ENCODE measurements around the gene KNG1. TPM values are rescaled to one million over a fixed set of nuclear protein-coding genes. Genes with fewer than 3 reads are reported as not detected.
"Not testable (repeated sequence)": the region's sequence is repeated elsewhere in the genome, so short reads cannot be mapped to it uniquely, and the experiment has no call there.

The KNG1 gene
- total RNA-seq = not detected
- under 1 TPM in 1 of 3 donors, not detected in 2; 0.07 TPM for polyA plus RNA-seq
- total RNA-seq = 0 reads per million in 6 experiments

- DNase-seq (no peak), ATAC-seq (no peak)
- Mint-ChIP-seq H3K36me3 (no peaks in the 10 kb centered on the region), H3K9me3 (no peaks in the 10 kb centered on the region), H3K27ac (peak within 1 kb of the TSS in 1 of 10 donors; percentile 13), H3K4me1 (peaks cover 0 to 2% (median 0%) of the 10 kb centered on the region in 4 donors), H3K4me3 (no peak within 1 kb of the TSS), H3K27me3 (peaks cover 0 to 5% (median 0%) of the 10 kb centered on the region in 5 donors)
- POLR2A ChIA-PET = no interaction called here
These were observed at the start of gene KNG1 for GRCh38 chr3:186717039-186717457. Gene KNG1, plus strand, starts transcription at chr3:186717359. Its CDS starts 184 bp downstream, at chr3:186717543.

GRCh38 chr3:186668426-186668825 is 48.7 kb upstream of the KNG1 start:
- Mint-ChIP-seq H3K4me1 (peaks cover 0 to 4% (median under 1%) of the 10 kb centered on the region in 4 donors), H3K27me3 (peaks cover 5 to 25% (median 17%) of the 10 kb centered on the region in 5 donors), H3K4me3 (no peak overlapping the region), H3K27ac (no peak overlapping the region), H3K9me3 (no peaks in the 10 kb centered on the region), H3K36me3 (no peaks in the 10 kb centered on the region)
- POLR2A ChIA-PET = no interaction called here
- DNase-seq (no peak), ATAC-seq (no peak)

- ATAC-seq = no peak
These were observed 47.6 kb upstream of the KNG1 start for GRCh38 chr3:186669378-186670084.

GRCh38 chr3:186670155-186670554 is 47.0 kb upstream of the KNG1 start:
- H3K27ac Mint-ChIP-seq = no peak overlapping the region
- H3K27me3 Mint-ChIP-seq = peaks cover 8 to 24% (median 21%) of the 10 kb centered on the region in 5 donors
- DNase-seq (no peak), ATAC-seq (no peak)
- no peaks in the 10 kb centered on the region for H3K36me3 Mint-ChIP-seq
- H3K9me3 Mint-ChIP-seq = no peaks in the 10 kb centered on the region
- peaks cover 0 to 4% (median under 1%) of the 10 kb centered on the region in 4 donors for H3K4me1 Mint-ChIP-seq
- H3K4me3 Mint-ChIP-seq = no peak overlapping the region
- POLR2A ChIA-PET = no interaction called here

More at GRCh38 chr3:186669378-186670084, 47.6 kb upstream of the KNG1 start:
- no peak for DNase-seq
- Mint-ChIP-seq H3K4me1 (peaks cover 0 to 4% (median under 1%) of the 10 kb centered on the region in 4 donors), H3K4me3 (no peak overlapping the region), H3K27me3 (peaks cover 4 to 20% (median 19%) of the 10 kb centered on the region in 5 donors), H3K9me3 (no peaks in the 10 kb centered on the region), H3K27ac (no peak overlapping the region), H3K36me3 (no peaks in the 10 kb centered on the region)
- POLR2A ChIA-PET = no interaction called here

- H3K36me3 Mint-ChIP-seq = no peaks in the 10 kb centered on the region
- peaks cover 0 to 4% (median under 1%) of the 10 kb centered on the region in 4 donors for H3K4me1 Mint-ChIP-seq
- no peaks in the 10 kb centered on the region for H3K9me3 Mint-ChIP-seq
- ATAC-seq = no peak
- POLR2A ChIA-PET = no interaction called here
- H3K27me3 Mint-ChIP-seq = peaks cover 10 to 27% (median 19%) of the 10 kb centered on the region in 5 donors
- DNase-seq = no peak
- H3K27ac Mint-ChIP-seq = no peak overlapping the region
- no peak overlapping the region for H3K4me3 Mint-ChIP-seq
These were observed 46.1 kb upstream of the KNG1 start for GRCh38 chr3:186671051-186671450.

- H3K9me3 Mint-ChIP-seq = peaks cover 0 to 11% (median 0%) of the 10 kb centered on the region in 9 donors
- no peak overlapping the region for H3K27ac Mint-ChIP-seq
- POLR2A ChIA-PET = no interaction called here
- no peak overlapping the region for H3K4me3 Mint-ChIP-seq
- peaks cover 37 to 76% (median 53%) of the 10 kb centered on the region in 5 donors for H3K27me3 Mint-ChIP-seq
- no peak for DNase-seq
- no peaks in the 10 kb centered on the region for H3K4me1 Mint-ChIP-seq
- ATAC-seq = no peak
- no peaks in the 10 kb centered on the region for H3K36me3 Mint-ChIP-seq
These were observed 38.6 kb upstream of the KNG1 start for GRCh38 chr3:186678604-186679003.

GRCh38 chr3:186679151-186679550 is 38.0 kb upstream of the KNG1 start:
- no peaks in the 10 kb centered on the region for H3K4me1 Mint-ChIP-seq
- H3K27me3 Mint-ChIP-seq = peaks cover 33 to 74% (median 49%) of the 10 kb centered on the region in 5 donors
- ATAC-seq (no peak), DNase-seq (no peak)
- POLR2A ChIA-PET = no interaction called here
- no peak overlapping the region for H3K4me3 Mint-ChIP-seq
- peak overlapping the region in 1 of 10 donors; percentile 19 for H3K27ac Mint-ChIP-seq
- peaks cover 0 to 11% (median 0%) of the 10 kb centered on the region in 9 donors for H3K9me3 Mint-ChIP-seq
- H3K36me3 Mint-ChIP-seq = no peaks in the 10 kb centered on the region

GRCh38 chr3:186680869-186681268 is 36.3 kb upstream of the KNG1 start:
- H3K27me3 Mint-ChIP-seq = peaks cover 32 to 72% (median 48%) of the 10 kb centered on the region in 5 donors
- no peak overlapping the region for H3K4me3 Mint-ChIP-seq
- ATAC-seq (no peak), DNase-seq (no peak)
- H3K27ac Mint-ChIP-seq = no peak overlapping the region
- POLR2A ChIA-PET = no interaction called here
- H3K36me3 Mint-ChIP-seq = peaks cover 0 to 11% (median 10%) of the 10 kb centered on the region in 3 donors
- H3K4me1 Mint-ChIP-seq = no peaks in the 10 kb centered on the region
- H3K9me3 Mint-ChIP-seq = peaks cover 5 to 26% (median 11%) of the 10 kb centered on the region in 9 donors

- Mint-ChIP-seq H3K27ac (no peak overlapping the region), H3K9me3 (peaks cover 5 to 25% (median 14%) of the 10 kb centered on the region in 9 donors), H3K36me3 (peaks cover 0 to 22% (median 11%) of the 10 kb centered on the region in 3 donors), H3K4me3 (no peak overlapping the region), H3K27me3 (peaks cover 31 to 64% (median 37%) of the 10 kb centered on the region in 5 donors), H3K4me1 (peaks cover 0 to 2% (median 0%) of the 10 kb centered on the region in 4 donors)
- ATAC-seq (no peak), DNase-seq (no peak)
- POLR2A ChIA-PET = no interaction called here
These were observed 34.3 kb upstream of the KNG1 start for GRCh38 chr3:186682812-186683211.

- Mint-ChIP-seq H3K9me3 (peaks cover 5 to 25% (median 14%) of the 10 kb centered on the region in 9 donors), H3K27ac (no peak overlapping the region), H3K27me3 (peaks cover 30 to 59% (median 31%) of the 10 kb centered on the region in 5 donors), H3K36me3 (peaks cover 0 to 22% (median 11%) of the 10 kb centered on the region in 3 donors), H3K4me3 (no peak overlapping the region), H3K4me1 (peaks cover 0 to 2% (median 0%) of the 10 kb centered on the region in 4 donors)
- POLR2A ChIA-PET = no interaction called here
- no peak for DNase-seq
- no peak for ATAC-seq
These were observed 33.2 kb upstream of the KNG1 start for GRCh38 chr3:186683979-186684378.

- H3K4me3 Mint-ChIP-seq, ATAC-seq, DNase-seq, H3K4me1 Mint-ChIP-seq: not testable (repeated sequence)
- H3K27me3 Mint-ChIP-seq = peaks cover 24 to 48% (median 27%) of the 10 kb centered on the region in 5 donors
- peaks cover 5 to 24% (median 14%) of the 10 kb centered on the region in 9 donors for H3K9me3 Mint-ChIP-seq
- H3K27ac Mint-ChIP-seq = peak overlapping the region in 1 of 10 donors; percentile 33
- peaks cover 0 to 22% (median 11%) of the 10 kb centered on the region in 3 donors for H3K36me3 Mint-ChIP-seq
- POLR2A ChIA-PET = interaction anchor here (0.6 kb wide), 1 partner anchor 1667 kb away, joined by 4 read pairs; no protein-coding TSS in a partner anchor
These were observed 30.7 kb upstream of the KNG1 start for GRCh38 chr3:186686475-186686874.

- Mint-ChIP-seq H3K36me3 (peaks cover 0 to 22% (median 11%) of the 10 kb centered on the region in 3 donors), H3K27me3 (peaks cover 22 to 48% (median 28%) of the 10 kb centered on the region in 5 donors), H3K27ac (no peak overlapping the region), H3K4me3 (no peak overlapping the region), H3K9me3 (peaks cover 5 to 24% (median 14%) of the 10 kb centered on the region in 9 donors), H3K4me1 (peaks cover 0 to 8% (median 0%) of the 10 kb centered on the region in 4 donors)
- no peak for ATAC-seq
- DNase-seq = no peak
- POLR2A ChIA-PET = interaction anchor here (0.6 kb wide), 1 partner anchor 1667 kb away, joined by 4 read pairs; no protein-coding TSS in a partner anchor
These were observed 30.0 kb upstream of the KNG1 start for GRCh38 chr3:186687120-186687651.

- H3K9me3 Mint-ChIP-seq, H3K4me1 Mint-ChIP-seq, POLR2A ChIA-PET, H3K4me3 Mint-ChIP-seq, DNase-seq, ATAC-seq, H3K27ac Mint-ChIP-seq: not testable (repeated sequence)
- H3K36me3 Mint-ChIP-seq = peaks cover 0 to 17% (median 7%) of the 10 kb centered on the region in 3 donors
- H3K27me3 Mint-ChIP-seq = peaks cover 13 to 38% (median 22%) of the 10 kb centered on the region in 5 donors
These were observed 26.9 kb upstream of the KNG1 start for GRCh38 chr3:186690304-186690703.

Data from naive thymus-derived CD8-positive, alpha-beta T cell (primary cell).